MM.1S (cell line): ENCODE data around the gene PLCB4.

Experiments used
- DNase-seq: peaks from one replicate; pipeline ENCODE4 v3.0.0-alpha.2; 2015
- H2AFZ ChIP-seq: fragments of 300-600 bp; sonication (generic); 2 replicates; pipeline ENCODE4 v1.6.0; 2016; ENCODE audit warnings: antibody characterized with exemption, low read length
- H3F3A ChIP-seq: fragments of 300-600 bp; sonication (generic); 2 replicates; pipeline ENCODE4 v1.6.1; 2016; ENCODE audit warnings: mild to moderate bottlenecking, antibody characterized with exemption, low read length, moderate library complexity, mixed read lengths; ENCODE audit not compliant: insufficient read depth
- H3K27ac ChIP-seq: fragments of 300-600 bp; sonication (generic); 2 replicates; pipeline ENCODE4 v1.5.1; 2016; ENCODE audit warnings: mild to moderate bottlenecking, low read length
- H3K27me3 ChIP-seq: fragments of 300-600 bp; sonication (generic); replicated peaks from 2 replicates; pipeline ENCODE4 v1.6.0; 2016; ENCODE audit warnings: low read length; ENCODE audit not compliant: insufficient read depth
- H3K36me3 ChIP-seq: fragments of 300-600 bp; sonication (generic); replicated peaks from 2 replicates; pipeline ENCODE4 v1.6.1; 2016; ENCODE audit warnings: mild to moderate bottlenecking, low read length, mixed read lengths; ENCODE audit not compliant: insufficient read depth
- H3K4me1 ChIP-seq: fragments of 300-600 bp; sonication (generic); 2 replicates; pipeline ENCODE4 v1.6.1; 2016; ENCODE audit warnings: low read length, mixed read lengths
- H3K4me2 ChIP-seq: fragments of 300-600 bp; sonication (generic); 2 replicates; pipeline ENCODE4 v1.6.0; 2016; ENCODE audit warnings: low read depth, low read length
- H3K4me3 ChIP-seq: fragments of 300-600 bp; sonication (generic); 2 replicates; pipeline ENCODE4 v1.5.1; 2016; ENCODE audit warnings: low read length, mixed read lengths
- H3K79me2 ChIP-seq: fragments of 300-600 bp; sonication (generic); 2 replicates; pipeline ENCODE4 v1.6.1; 2016; ENCODE audit warnings: mixed run types, low read length, mixed read lengths
- H3K9ac ChIP-seq: fragments of 300-600 bp; sonication (generic); 2 replicates; pipeline ENCODE4 v1.6.1; 2016; ENCODE audit warnings: low read length, mixed read lengths
- H3K9me2 ChIP-seq: fragments of 300-600 bp; sonication (generic); replicated peaks from 2 replicates; pipeline ENCODE4 v1.6.1; 2016; ENCODE audit warnings: mild to moderate bottlenecking, low read length, mixed read lengths; ENCODE audit not compliant: insufficient read depth
- H3K9me3 ChIP-seq: fragments of 300-600 bp; sonication (generic); replicated peaks from 2 replicates; pipeline ENCODE4 v1.6.1; 2016; ENCODE audit warnings: mild to moderate bottlenecking, low read length, mixed read lengths; ENCODE audit not compliant: insufficient read depth
- H4K20me1 ChIP-seq: fragments of 300-600 bp; sonication (generic); 2 replicates; pipeline ENCODE4 v1.6.1; 2016; ENCODE audit warnings: mild to moderate bottlenecking, low read length, moderate library complexity, mixed read lengths; ENCODE audit not compliant: insufficient read depth
- CTCF ChIP-seq: fragments of 300-600 bp; sonication (generic); IDR thresholded peaks from 2 replicates; pipeline ENCODE4 v1.5.1; 2016; ENCODE audit warnings: antibody characterized with exemption, low read length, mixed read lengths
- EZH2 ChIP-seq: fragments of 300-600 bp; sonication (generic); optimal IDR thresholded peaks from 2 replicates; pipeline ENCODE3; 2017; ENCODE audit warnings: low read depth, mild to moderate bottlenecking, antibody characterized with exemption, low read length, mixed read lengths
- EZH2phosphoT487 ChIP-seq: fragments of 300-600 bp; sonication (generic); IDR thresholded peaks from 2 replicates; pipeline ENCODE4 v1.6.1; 2018; ENCODE audit warnings: antibody characterized with exemption, low read length

PLCB4 gene

GRCh38 chr20:9501473-9501872 lies 432.6 kb downstream of the PLCB4 start:
- no peaks in the 10 kb centered on the region for H3K79me2 ChIP-seq
- no peak overlapping the region for H3K27ac ChIP-seq
- H3K9me3 ChIP-seq: no peaks in the 10 kb centered on the region
- H3K9ac ChIP-seq: no peak overlapping the region
- no peak overlapping the region for H2AFZ ChIP-seq
- H4K20me1 ChIP-seq: no peaks in the 10 kb centered on the region
- no peak overlapping the region for H3K4me2 ChIP-seq
- H3K4me3 ChIP-seq: no peak overlapping the region
- no peaks in the 10 kb centered on the region for H3K36me3 ChIP-seq
- H3K27me3 ChIP-seq: no peaks in the 10 kb centered on the region
- no peaks in the 10 kb centered on the region for H3F3A ChIP-seq
- no peak for DNase-seq
- TF ChIP-seq EZH2phosphoT487 (no peak), EZH2 (no peak), CTCF (no peak)
- no peaks in the 10 kb centered on the region for H3K9me2 ChIP-seq
- peaks cover 35% of the 10 kb centered on the region for H3K4me1 ChIP-seq

- H3K4me3 ChIP-seq: no peak overlapping the region
Measured at GRCh38 chr20:9503526-9504245, 434.8 kb downstream of the PLCB4 start.

GRCh38 chr20:9506280-9506821 lies 437.5 kb downstream of the PLCB4 start:
- no peaks in the 10 kb centered on the region for H4K20me1 ChIP-seq
- H3K4me3 ChIP-seq: no peak overlapping the region
- H3K9ac ChIP-seq: no peak overlapping the region
- H3K9me3 ChIP-seq: no peaks in the 10 kb centered on the region
- peaks cover 16% of the 10 kb centered on the region for H3F3A ChIP-seq
- H3K27ac ChIP-seq: no peak overlapping the region
- no peak overlapping the region for H3K4me2 ChIP-seq
- DNase-seq: no peak
- H3K9me2 ChIP-seq: no peaks in the 10 kb centered on the region
- H3K4me1 ChIP-seq: peaks cover 25% of the 10 kb centered on the region
- TF ChIP-seq CTCF: no peak
- no peak for TF ChIP-seq EZH2
- no peak for TF ChIP-seq EZH2phosphoT487
- no peak overlapping the region for H2AFZ ChIP-seq
- H3K79me2 ChIP-seq: peaks cover 12% of the 10 kb centered on the region; the same call in 1 of the 2 replicates
- no peaks in the 10 kb centered on the region for H3K27me3 ChIP-seq
- no peaks in the 10 kb centered on the region for H3K36me3 ChIP-seq

More at GRCh38 chr20:9503526-9504245, 434.8 kb downstream of the PLCB4 start:
- peaks cover 33% of the 10 kb centered on the region for H3K4me1 ChIP-seq
- H3K9ac ChIP-seq: no peak overlapping the region
- H3K27ac ChIP-seq: no peak overlapping the region
- H3F3A ChIP-seq: no peaks in the 10 kb centered on the region
- H3K79me2 ChIP-seq: peaks cover 3% of the 10 kb centered on the region; the same call in 1 of the 2 replicates
- no peaks in the 10 kb centered on the region for H3K9me2 ChIP-seq
- H3K36me3 ChIP-seq: no peaks in the 10 kb centered on the region
- no peaks in the 10 kb centered on the region for H3K9me3 ChIP-seq
- DNase-seq: no peak
- no peaks in the 10 kb centered on the region for H4K20me1 ChIP-seq
- H2AFZ ChIP-seq: no peak overlapping the region
- no peaks in the 10 kb centered on the region for H3K27me3 ChIP-seq
- H3K4me2 ChIP-seq: no peak overlapping the region
- TF ChIP-seq EZH2phosphoT487 (no peak), CTCF (peak; percentile 33), EZH2 (no peak)
